Lung (tissue), 12 donors: Measurements from ENCODE around the gene TCF12. TPM values are rescaled to one million over a fixed set of nuclear protein-coding genes. Genes with fewer than 3 reads are reported as not detected.

ENCODE experiments used
- ATAC-seq: fragments of 200-7000 bp; cut with Tn5 transposase; one replicate; pipeline ENCODE4 v1.9.1; 2020; ENCODE audit warnings: moderate number of reproducible peaks; ENCODE audit not compliant: insufficient read depth, low FRiP score
- DNase-seq, 3 donors: peaks; one replicate each; pipeline ENCODE4 v3.0.0-alpha.2; 2013 to 2017
- H3K27ac ChIP-seq, 2 donors: one replicate each; pipeline ENCODE4 v1.5.1; 2013; ENCODE audit warnings: mild to moderate bottlenecking in 2 of 2, moderate library complexity in 2 of 2, control low read depth in 1 of 2, inconsistent platforms in 1 of 2, low read depth in 1 of 2, low read length in 1 of 2
- H3K27me3 ChIP-seq, 3 donors: one replicate each; pipeline ENCODE4 v1.5.1; 2013; ENCODE audit warnings: low read length in 2 of 3; ENCODE audit not compliant: control insufficient read depth in 3 of 3, insufficient read depth in 3 of 3
- H3K36me3 ChIP-seq, 4 donors: one replicate each; pipeline ENCODE4 v1.5.1; 2013; ENCODE audit warnings: low read length in 4 of 4, mild to moderate bottlenecking in 1 of 4, moderate library complexity in 1 of 4; ENCODE audit not compliant: control insufficient read depth in 4 of 4, insufficient read depth in 4 of 4
- H3K4me1 ChIP-seq, 5 donors: one replicate each; pipeline ENCODE4 v1.5.1; 2013; ENCODE audit warnings: low read length in 5 of 5, mild to moderate bottlenecking in 2 of 5, moderate library complexity in 1 of 5; ENCODE audit not compliant: control insufficient read depth in 5 of 5, insufficient read depth in 5 of 5
- H3K4me3 ChIP-seq: one replicate; pipeline ENCODE4 v1.5.1; 2013; ENCODE audit warnings: mild to moderate bottlenecking, control low read depth, moderate library complexity
- H3K9ac ChIP-seq, 2 donors: one replicate each; pipeline ENCODE4 v1.5.1; 2013; ENCODE audit warnings: low read length in 2 of 2, control low read depth in 1 of 2; ENCODE audit not compliant: insufficient read depth in 1 of 2
- H3K9me3 ChIP-seq, 4 donors: one replicate each; pipeline ENCODE4 v1.5.1; 2013; ENCODE audit warnings: low read length in 3 of 4, mild to moderate bottlenecking in 1 of 4, moderate library complexity in 1 of 4; ENCODE audit not compliant: control insufficient read depth in 4 of 4, insufficient read depth in 3 of 4
- CTCF ChIP-seq: IDR thresholded peaks from 2 replicates; pipeline ENCODE4 v1.5.1; 2012; ENCODE audit warnings: mild to moderate bottlenecking; ENCODE audit errors: control extremely low read depth, extremely low read depth
- WGBS, 2 donors: extraction: QIAGEN DNeasy Blood & Tissue Kit; methylation state at CpG; one replicate each; pipeline ENCODE4 v1.1.7; 2013; 5-methylcytosine and 5-hydroxymethylcytosine counted together
- polyA plus RNA-seq, 2 donors: library from polyadenylated mRNA; stranded (reverse); fragments of 200-250 nt; gene quantifications; one replicate each; pipeline ENCODE4 v1.2.1, GENCODE V29; 2013
- total RNA-seq, 2 donors: library from RNA; depleted of rRNA in 1 of 2; stranded (reverse); fragments of >200 nt in 1 of 2; gene quantifications; one replicate each; pipeline ENCODE4 v1.2.1, GENCODE V29; 2014 to 2021
- donor health status: control.
- donor health status: control.
- donor health status: Bipolar disorder and iron deficiency.
- donor health status: healthy.
- donor health status: DM: yes; HTN: yes; CAD: no.

TCF12 gene
- total and polyA plus RNA-seq, 4 donors = 9.6 to 314 (median 56.3) TPM

- no peak for TF ChIP-seq CTCF
- H3K4me3 ChIP-seq = no peak overlapping the region
- no peak for DNase-seq
- peaks cover 0 to 3% (median 0%) of the 10 kb centered on the region in 5 donors for H3K4me1 ChIP-seq
- peaks cover 0 to 5% (median under 1%) of the 10 kb centered on the region in 4 donors for H3K36me3 ChIP-seq
- no peak overlapping the region for H3K27ac ChIP-seq
- H3K27me3 ChIP-seq = no peaks in the 10 kb centered on the region
- WGBS, 2 donors = 90 to 94% methylated on average over 4 of the region's 4 CpGs
- ATAC-seq = no peak
- H3K9ac ChIP-seq = no peak overlapping the region
- no peaks in the 10 kb centered on the region for H3K9me3 ChIP-seq
Measured at GRCh38 chr15:57090496-57090859, 172.0 kb downstream of the TCF12 start.

GRCh38 chr15:57091636-57092035 lies 173.2 kb downstream of the TCF12 start:
- no peak for TF ChIP-seq CTCF
- 97 to 98% methylated on average over 2 of the region's 2 CpGs for WGBS, 2 donors
- Histone ChIP-seq H3K9me3 (no peaks in the 10 kb centered on the region), H3K4me3 (no peak overlapping the region), H3K9ac (no peak overlapping the region), H3K27ac (no peak overlapping the region), H3K4me1 (no peaks in the 10 kb centered on the region), H3K27me3 (no peaks in the 10 kb centered on the region), H3K36me3 (peaks cover 0 to 5% (median under 1%) of the 10 kb centered on the region in 4 donors)
- no peak for DNase-seq
- ATAC-seq = no peak

- Histone ChIP-seq H3K9me3 (no peaks in the 10 kb centered on the region), H3K4me3 (no peak overlapping the region), H3K36me3 (peaks cover 0 to 5% (median under 1%) of the 10 kb centered on the region in 4 donors), H3K27ac (no peak overlapping the region), H3K9ac (no peak overlapping the region), H3K27me3 (no peaks in the 10 kb centered on the region), H3K4me1 (no peaks in the 10 kb centered on the region)
- DNase-seq (no peak), ATAC-seq (no peak)
- no peak for TF ChIP-seq CTCF
Measured at GRCh38 chr15:57092252-57092651, 173.8 kb downstream of the TCF12 start.
